ENCODE results near the gene GIGYF2. TPM values are rescaled to one million over a fixed set of nuclear protein-coding genes. Genes with fewer than 3 reads are reported as not detected.
A peak's percentile ranks its signal among the peaks of the same experiment; 100 is the strongest.

The GIGYF2 gene
- total and polyA plus RNA-seq, 2 of the 13 experiments (the other 11 are each of a cell fraction or from before 2014, with no cell fraction given): 44.9 to 73.5 TPM

DNA sequence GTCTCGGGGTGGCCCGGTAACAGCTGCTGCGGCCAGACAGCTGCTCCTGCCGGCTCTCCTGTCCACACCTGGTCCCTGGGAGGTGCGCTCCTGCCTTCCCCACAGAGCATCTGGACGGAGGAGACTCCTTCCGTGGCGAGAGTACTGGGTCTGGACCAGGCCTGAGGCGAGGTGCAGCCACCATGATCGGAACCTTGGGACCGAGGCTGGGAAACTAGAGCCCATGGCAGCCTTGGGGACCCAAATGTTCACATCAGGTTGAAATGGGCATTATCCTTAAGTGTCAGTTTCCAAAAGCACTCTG, 628 bp downstream of the GIGYF2 start (continued):
- TF ChIP-seq ZFP36L2 (CRISPR knock-in tag; IDR thresholded peaks at IDR 0.05) (no peak), HOXD1 (CRISPR knock-in tag; IDR thresholded peaks at IDR 0.05) (no peak), CBX5 (CRISPR knock-in tag; IDR thresholded peaks at IDR 0.05; ENCODE audit: borderline replicate concordance) (no peak; the same call in 1 of the 2 replicates), MAF1 (CRISPR knock-in tag; IDR thresholded peaks at IDR 0.05; ENCODE audit: borderline replicate concordance) (no peak), GABPB1 (CRISPR knock-in tag; IDR thresholded peaks at IDR 0.05) (peak; percentile 3; the same call in 1 of the 2 replicates)
- TF ChIP-seq, protein P1, sequence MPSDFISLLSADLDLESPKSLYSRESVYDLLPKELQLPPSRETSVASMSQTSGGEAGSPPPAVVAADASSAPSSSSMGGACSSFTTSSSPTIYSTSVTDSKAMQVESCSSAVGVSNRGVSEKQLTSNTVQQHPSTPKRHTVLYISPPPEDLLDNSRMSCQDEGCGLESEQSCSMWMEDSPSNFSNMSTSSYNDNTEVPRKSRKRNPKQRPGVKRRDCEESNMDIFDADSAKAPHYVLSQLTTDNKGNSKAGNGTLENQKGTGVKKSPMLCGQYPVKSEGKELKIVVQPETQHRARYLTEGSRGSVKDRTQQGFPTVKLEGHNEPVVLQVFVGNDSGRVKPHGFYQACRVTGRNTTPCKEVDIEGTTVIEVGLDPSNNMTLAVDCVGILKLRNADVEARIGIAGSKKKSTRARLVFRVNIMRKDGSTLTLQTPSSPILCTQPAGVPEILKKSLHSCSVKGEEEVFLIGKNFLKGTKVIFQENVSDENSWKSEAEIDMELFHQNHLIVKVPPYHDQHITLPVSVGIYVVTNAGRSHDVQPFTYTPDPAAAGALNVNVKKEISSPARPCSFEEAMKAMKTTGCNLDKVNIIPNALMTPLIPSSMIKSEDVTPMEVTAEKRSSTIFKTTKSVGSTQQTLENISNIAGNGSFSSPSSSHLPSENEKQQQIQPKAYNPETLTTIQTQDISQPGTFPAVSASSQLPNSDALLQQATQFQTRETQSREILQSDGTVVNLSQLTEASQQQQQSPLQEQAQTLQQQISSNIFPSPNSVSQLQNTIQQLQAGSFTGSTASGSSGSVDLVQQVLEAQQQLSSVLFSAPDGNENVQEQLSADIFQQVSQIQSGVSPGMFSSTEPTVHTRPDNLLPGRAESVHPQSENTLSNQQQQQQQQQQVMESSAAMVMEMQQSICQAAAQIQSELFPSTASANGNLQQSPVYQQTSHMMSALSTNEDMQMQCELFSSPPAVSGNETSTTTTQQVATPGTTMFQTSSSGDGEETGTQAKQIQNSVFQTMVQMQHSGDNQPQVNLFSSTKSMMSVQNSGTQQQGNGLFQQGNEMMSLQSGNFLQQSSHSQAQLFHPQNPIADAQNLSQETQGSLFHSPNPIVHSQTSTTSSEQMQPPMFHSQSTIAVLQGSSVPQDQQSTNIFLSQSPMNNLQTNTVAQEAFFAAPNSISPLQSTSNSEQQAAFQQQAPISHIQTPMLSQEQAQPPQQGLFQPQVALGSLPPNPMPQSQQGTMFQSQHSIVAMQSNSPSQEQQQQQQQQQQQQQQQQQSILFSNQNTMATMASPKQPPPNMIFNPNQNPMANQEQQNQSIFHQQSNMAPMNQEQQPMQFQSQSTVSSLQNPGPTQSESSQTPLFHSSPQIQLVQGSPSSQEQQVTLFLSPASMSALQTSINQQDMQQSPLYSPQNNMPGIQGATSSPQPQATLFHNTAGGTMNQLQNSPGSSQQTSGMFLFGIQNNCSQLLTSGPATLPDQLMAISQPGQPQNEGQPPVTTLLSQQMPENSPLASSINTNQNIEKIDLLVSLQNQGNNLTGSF (CRISPR knock-in tag; IDR thresholded peaks at IDR 0.05): no peak
- TF ChIP-seq, protein P2, sequence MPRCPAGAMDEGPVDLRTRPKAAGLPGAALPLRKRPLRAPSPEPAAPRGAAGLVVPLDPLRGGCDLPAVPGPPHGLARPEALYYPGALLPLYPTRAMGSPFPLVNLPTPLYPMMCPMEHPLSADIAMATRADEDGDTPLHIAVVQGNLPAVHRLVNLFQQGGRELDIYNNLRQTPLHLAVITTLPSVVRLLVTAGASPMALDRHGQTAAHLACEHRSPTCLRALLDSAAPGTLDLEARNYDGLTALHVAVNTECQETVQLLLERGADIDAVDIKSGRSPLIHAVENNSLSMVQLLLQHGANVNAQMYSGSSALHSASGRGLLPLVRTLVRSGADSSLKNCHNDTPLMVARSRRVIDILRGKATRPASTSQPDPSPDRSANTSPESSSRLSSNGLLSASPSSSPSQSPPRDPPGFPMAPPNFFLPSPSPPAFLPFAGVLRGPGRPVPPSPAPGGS (CRISPR knock-in tag; IDR thresholded peaks at IDR 0.05): peak; percentile 93
- TF ChIP-seq, protein P3, sequence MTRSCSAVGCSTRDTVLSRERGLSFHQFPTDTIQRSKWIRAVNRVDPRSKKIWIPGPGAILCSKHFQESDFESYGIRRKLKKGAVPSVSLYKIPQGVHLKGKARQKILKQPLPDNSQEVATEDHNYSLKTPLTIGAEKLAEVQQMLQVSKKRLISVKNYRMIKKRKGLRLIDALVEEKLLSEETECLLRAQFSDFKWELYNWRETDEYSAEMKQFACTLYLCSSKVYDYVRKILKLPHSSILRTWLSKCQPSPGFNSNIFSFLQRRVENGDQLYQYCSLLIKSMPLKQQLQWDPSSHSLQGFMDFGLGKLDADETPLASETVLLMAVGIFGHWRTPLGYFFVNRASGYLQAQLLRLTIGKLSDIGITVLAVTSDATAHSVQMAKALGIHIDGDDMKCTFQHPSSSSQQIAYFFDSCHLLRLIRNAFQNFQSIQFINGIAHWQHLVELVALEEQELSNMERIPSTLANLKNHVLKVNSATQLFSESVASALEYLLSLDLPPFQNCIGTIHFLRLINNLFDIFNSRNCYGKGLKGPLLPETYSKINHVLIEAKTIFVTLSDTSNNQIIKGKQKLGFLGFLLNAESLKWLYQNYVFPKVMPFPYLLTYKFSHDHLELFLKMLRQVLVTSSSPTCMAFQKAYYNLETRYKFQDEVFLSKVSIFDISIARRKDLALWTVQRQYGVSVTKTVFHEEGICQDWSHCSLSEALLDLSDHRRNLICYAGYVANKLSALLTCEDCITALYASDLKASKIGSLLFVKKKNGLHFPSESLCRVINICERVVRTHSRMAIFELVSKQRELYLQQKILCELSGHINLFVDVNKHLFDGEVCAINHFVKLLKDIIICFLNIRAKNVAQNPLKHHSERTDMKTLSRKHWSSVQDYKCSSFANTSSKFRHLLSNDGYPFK (CRISPR knock-in tag; IDR thresholded peaks at IDR 0.05; ENCODE audit: borderline replicate concordance): 0 out of 2 replicates have a peak, but pooled peaks have one; percentile 23
- TF ChIP-seq, protein P4, sequence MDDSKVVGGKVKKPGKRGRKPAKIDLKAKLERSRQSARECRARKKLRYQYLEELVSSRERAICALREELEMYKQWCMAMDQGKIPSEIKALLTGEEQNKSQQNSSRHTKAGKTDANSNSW (CRISPR knock-in tag; IDR thresholded peaks at IDR 0.05; ENCODE audit: borderline replicate concordance): 0 out of 2 replicates have a peak, but pooled peaks have one; percentile 59
- TF ChIP-seq, protein P5, sequence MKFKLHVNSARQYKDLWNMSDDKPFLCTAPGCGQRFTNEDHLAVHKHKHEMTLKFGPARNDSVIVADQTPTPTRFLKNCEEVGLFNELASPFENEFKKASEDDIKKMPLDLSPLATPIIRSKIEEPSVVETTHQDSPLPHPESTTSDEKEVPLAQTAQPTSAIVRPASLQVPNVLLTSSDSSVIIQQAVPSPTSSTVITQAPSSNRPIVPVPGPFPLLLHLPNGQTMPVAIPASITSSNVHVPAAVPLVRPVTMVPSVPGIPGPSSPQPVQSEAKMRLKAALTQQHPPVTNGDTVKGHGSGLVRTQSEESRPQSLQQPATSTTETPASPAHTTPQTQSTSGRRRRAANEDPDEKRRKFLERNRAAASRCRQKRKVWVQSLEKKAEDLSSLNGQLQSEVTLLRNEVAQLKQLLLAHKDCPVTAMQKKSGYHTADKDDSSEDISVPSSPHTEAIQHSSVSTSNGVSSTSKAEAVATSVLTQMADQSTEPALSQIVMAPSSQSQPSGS (CRISPR knock-in tag; IDR thresholded peaks at IDR 0.05): peak; percentile 59; the same call in 1 of the 2 replicates
- TF ChIP-seq, protein P6, sequence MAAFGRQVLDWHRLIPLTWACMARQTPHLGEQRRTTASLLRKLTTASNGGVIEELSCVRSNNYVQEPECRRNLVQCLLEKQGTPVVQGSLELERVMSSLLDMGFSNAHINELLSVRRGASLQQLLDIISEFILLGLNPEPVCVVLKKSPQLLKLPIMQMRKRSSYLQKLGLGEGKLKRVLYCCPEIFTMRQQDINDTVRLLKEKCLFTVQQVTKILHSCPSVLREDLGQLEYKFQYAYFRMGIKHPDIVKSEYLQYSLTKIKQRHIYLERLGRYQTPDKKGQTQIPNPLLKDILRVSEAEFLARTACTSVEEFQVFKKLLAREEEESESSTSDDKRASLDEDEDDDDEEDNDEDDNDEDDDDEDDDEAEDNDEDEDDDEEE (CRISPR knock-in tag; IDR thresholded peaks at IDR 0.05): no peak; the same call in 1 of the 2 replicates
- TF ChIP-seq, protein P7, sequence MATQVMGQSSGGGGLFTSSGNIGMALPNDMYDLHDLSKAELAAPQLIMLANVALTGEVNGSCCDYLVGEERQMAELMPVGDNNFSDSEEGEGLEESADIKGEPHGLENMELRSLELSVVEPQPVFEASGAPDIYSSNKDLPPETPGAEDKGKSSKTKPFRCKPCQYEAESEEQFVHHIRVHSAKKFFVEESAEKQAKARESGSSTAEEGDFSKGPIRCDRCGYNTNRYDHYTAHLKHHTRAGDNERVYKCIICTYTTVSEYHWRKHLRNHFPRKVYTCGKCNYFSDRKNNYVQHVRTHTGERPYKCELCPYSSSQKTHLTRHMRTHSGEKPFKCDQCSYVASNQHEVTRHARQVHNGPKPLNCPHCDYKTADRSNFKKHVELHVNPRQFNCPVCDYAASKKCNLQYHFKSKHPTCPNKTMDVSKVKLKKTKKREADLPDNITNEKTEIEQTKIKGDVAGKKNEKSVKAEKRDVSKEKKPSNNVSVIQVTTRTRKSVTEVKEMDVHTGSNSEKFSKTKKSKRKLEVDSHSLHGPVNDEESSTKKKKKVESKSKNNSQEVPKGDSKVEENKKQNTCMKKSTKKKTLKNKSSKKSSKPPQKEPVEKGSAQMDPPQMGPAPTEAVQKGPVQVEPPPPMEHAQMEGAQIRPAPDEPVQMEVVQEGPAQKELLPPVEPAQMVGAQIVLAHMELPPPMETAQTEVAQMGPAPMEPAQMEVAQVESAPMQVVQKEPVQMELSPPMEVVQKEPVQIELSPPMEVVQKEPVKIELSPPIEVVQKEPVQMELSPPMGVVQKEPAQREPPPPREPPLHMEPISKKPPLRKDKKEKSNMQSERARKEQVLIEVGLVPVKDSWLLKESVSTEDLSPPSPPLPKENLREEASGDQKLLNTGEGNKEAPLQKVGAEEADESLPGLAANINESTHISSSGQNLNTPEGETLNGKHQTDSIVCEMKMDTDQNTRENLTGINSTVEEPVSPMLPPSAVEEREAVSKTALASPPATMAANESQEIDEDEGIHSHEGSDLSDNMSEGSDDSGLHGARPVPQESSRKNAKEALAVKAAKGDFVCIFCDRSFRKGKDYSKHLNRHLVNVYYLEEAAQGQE (IDR thresholded peaks at IDR 0.05; ENCODE audit: borderline replicate concordance in 1 of 2, low read depth in 1 of 2, low read length in 2 of 2): no peak
